Endothelial cell of umbilical vein (primary cell): Measurements from ENCODE around the gene TOP1. TPM values are rescaled to one million over a fixed set of nuclear protein-coding genes. Genes with fewer than 3 reads are reported as not detected.

Experiments used
- BruUV-seq: library from RNA; stranded (reverse); fragments of 400-500 nt; replicated peaks from 2 replicates; lab custom pipeline; 2021; lab: Mats Ljungman, UMichigan
- CTCF ChIA-PET: fragments of 300-600, 350-600 bp; sonication (Branson Sonifier 250); formaldehyde crosslinking; loops from one replicate; lab custom pipeline; 2021; ENCODE audit warnings: antibody characterized with exemption, inconsistent platforms; lab: Charles Lee
- POLR2A ChIA-PET: fragments of 300-600, 350-600 bp; sonication (Branson Sonifier 250); formaldehyde crosslinking; loops from one replicate; lab custom pipeline; 2021; ENCODE audit warnings: antibody characterized with exemption, inconsistent platforms; lab: Charles Lee
- DNase-seq: peaks from one replicate; pipeline ENCODE4 v3.0.0-alpha.2; 2011; ENCODE audit warnings: low read depth, low spot score
- FAIRE-seq: peaks from 2 replicates; lab custom pipeline; 2011; peaks lifted over from hg19 to GRCh38; lab: Jason Lieb, UNC
- H2AFZ ChIP-seq: 2 replicates; pipeline ENCODE4 v1.6.0; 2012; ENCODE audit warnings: low read depth, low read length, control low read depth, inconsistent platforms
- H3K27ac ChIP-seq: 2 replicates; pipeline ENCODE4 v1.5.1; 2011; ENCODE audit warnings: low read depth, mild to moderate bottlenecking, control low read depth, low read length, moderate library complexity; ENCODE audit not compliant: insufficient read depth
- H3K27me3 ChIP-seq, 2 experiments: 2 replicates each; pipeline versions ENCODE4 v1.6.0 to v1.6.1; 2011; ENCODE audit warnings: low read length in 2 of 2, mixed read lengths in 1 of 2; ENCODE audit not compliant: control insufficient read depth in 2 of 2, insufficient read depth in 2 of 2
- H3K36me3 ChIP-seq, 2 experiments: 2 replicates in 1 of 2; 3 replicates in 1 of 2; pipeline ENCODE4 v1.5.1; 2011; ENCODE audit warnings: low read length in 2 of 2, mild to moderate bottlenecking in 1 of 2, moderate library complexity in 1 of 2; ENCODE audit not compliant: control insufficient read depth in 2 of 2, insufficient read depth in 2 of 2; ENCODE audit errors: extremely low read depth in 1 of 2
- H3K4me1 ChIP-seq: 3 replicates; pipeline ENCODE4 v1.5.1; 2011; ENCODE audit warnings: mild to moderate bottlenecking, low read length; ENCODE audit not compliant: control insufficient read depth, insufficient read depth; ENCODE audit errors: extremely low read depth
- H3K4me2 ChIP-seq: 2 replicates; pipeline ENCODE4 v1.6.1; 2011; ENCODE audit warnings: low read length, control low read depth, mixed read lengths; ENCODE audit not compliant: insufficient read depth
- H3K4me3 ChIP-seq, 3 experiments: fragments of 200-600 bp in 1 of 3; sonication (generic), shearing (Covaris generic) in 1 of 3; replicated peaks in 1 of 3; 2 replicates each; pipeline ENCODE4 v1.5.1; 2011 to 2016; ENCODE audit warnings: control low read depth in 3 of 3, low read length in 3 of 3, mild to moderate bottlenecking in 2 of 3, inconsistent platforms in 1 of 3, low read depth in 1 of 3, moderate library complexity in 1 of 3; ENCODE audit not compliant: insufficient read depth in 1 of 3
- H3K79me2 ChIP-seq: 2 replicates; pipeline ENCODE4 v1.6.0; 2012; ENCODE audit warnings: low read length, inconsistent platforms; ENCODE audit not compliant: control insufficient read depth, insufficient read depth
- H3K9ac ChIP-seq: replicated peaks from 2 replicates; pipeline ENCODE3; 2011; ENCODE audit warnings: low read length, control low read depth; ENCODE audit not compliant: insufficient read depth; ENCODE audit errors: extremely low read depth
- H3K9me1 ChIP-seq: replicated peaks from 3 replicates; pipeline ENCODE4 v1.6.0; 2011; ENCODE audit warnings: mild to moderate bottlenecking, low read length; ENCODE audit not compliant: control insufficient read depth, insufficient read depth; ENCODE audit errors: extremely low read depth
- H3K9me3 ChIP-seq: replicated peaks from 2 replicates; pipeline ENCODE4 v1.5.1; 2012; ENCODE audit warnings: low read length, inconsistent platforms; ENCODE audit not compliant: control insufficient read depth, insufficient read depth
- H4K20me1 ChIP-seq: replicated peaks from 2 replicates; pipeline ENCODE3; 2011; ENCODE audit warnings: mild to moderate bottlenecking, low read length; ENCODE audit not compliant: control insufficient read depth, insufficient read depth; ENCODE audit errors: extremely low read depth
- CTCF ChIP-seq, 2 donors: IDR thresholded peaks; 1 replicate in 1 of 2; 2 replicates in 1 of 2; pipeline ENCODE4 v1.5.1; 2011; ENCODE audit warnings: low read length in 2 of 2, mild to moderate bottlenecking in 2 of 2, moderate library complexity in 2 of 2, control low read depth in 1 of 2, inconsistent platforms in 1 of 2, low read depth in 1 of 2; ENCODE audit not compliant: insufficient read depth in 1 of 2; ENCODE audit errors: extremely low read depth in 1 of 2
- EZH2 ChIP-seq: IDR thresholded peaks from 2 replicates; pipeline ENCODE4 v1.6.1; 2012; ENCODE audit warnings: borderline replicate concordance, low read depth, mild to moderate bottlenecking, moderate library complexity, low read length, inconsistent platforms; ENCODE audit not compliant: severe bottlenecking
- FOS ChIP-seq: IDR thresholded peaks from 2 replicates; pipeline ENCODE4 v1.6.1; 2011; ENCODE audit warnings: mild to moderate bottlenecking, low read length, moderate library complexity, borderline replicate concordance; ENCODE audit not compliant: insufficient read depth
- GATA2 ChIP-seq: IDR thresholded peaks from 2 replicates; pipeline ENCODE4 v1.7.0; 2011; ENCODE audit warnings: low read depth, mild to moderate bottlenecking, moderate library complexity, mixed read lengths, low read length; ENCODE audit not compliant: insufficient read length, insufficient read depth
- JUN ChIP-seq: IDR thresholded peaks from 2 replicates; pipeline ENCODE4 v1.6.1; 2011; ENCODE audit warnings: borderline replicate concordance, low read depth; ENCODE audit not compliant: insufficient read length, insufficient read depth
- MAX ChIP-seq: IDR thresholded peaks from 2 replicates; pipeline ENCODE4 v1.6.1; 2011; ENCODE audit not compliant: insufficient read depth, insufficient read length
- MYC ChIP-seq: IDR thresholded peaks from one replicate; pipeline ENCODE4 v1.6.1; 2011; ENCODE audit warnings: mild to moderate bottlenecking, low read depth, low read length
- POLR2A ChIP-seq: IDR thresholded peaks from 2 replicates; pipeline ENCODE4 v1.6.1; 2012; ENCODE audit warnings: low read depth, mild to moderate bottlenecking, control low read depth, low read length
- POLR2AphosphoS5 ChIP-seq: IDR thresholded peaks from 2 replicates; pipeline ENCODE4 v1.6.1; 2012; ENCODE audit warnings: low read depth, mild to moderate bottlenecking, control low read depth, low read length, moderate library complexity; ENCODE audit not compliant: insufficient read depth
- dilution Hi-C: fragments of 300-500 bp; cut with MboI; formaldehyde crosslinking; loops from one replicate; pipeline ENCODE4 v1.15.0; 2019; ENCODE audit warnings: low sequenced_read_pairs; ENCODE audit not compliant: extremely low pct_ligation_motif_present
- intact Hi-C: fragments of 100-400 bp; cut with micrococcal nuclease; formaldehyde crosslinking; loops from one replicate; pipeline ENCODE4 v1.10.0; 2022
- polyA plus RNA-seq, 4 experiments: library from polyadenylated mRNA; depleted of rRNA in 3 of 4; stranded (reverse) in 3 of 4; unstranded in 1 of 4; fragments of >200 nt; gene quantifications; 2 replicates each; pipeline versions ENCODE4 v1.2.1 to v1.2.3, GENCODE V29; 2011 to 2012; ENCODE audit warnings: missing spikeins in 1 of 4
- total RNA-seq: library from RNA; stranded (reverse); gene quantifications from 2 replicates; pipeline ENCODE4 v1.2.3, GENCODE V29; 2021

The TOP1 gene
- total and polyA plus RNA-seq, 2 donors (not counting 3 experiments of a cell fraction or from before 2014, with no cell fraction given), result 7.0 to 77.4 TPM

- no TSS peak for BruUV-seq
- CTCF ChIA-PET, result interaction anchor here (0.5 to 1.6 kb wide), 2 partner anchors 30 to 283 kb away, joined by 5 read pairs; no protein-coding TSS in a partner anchor
- H3K27ac ChIP-seq, result no peak overlapping the region
- no peak overlapping the region for H3K9ac ChIP-seq
- H3K9me1 ChIP-seq, result no peaks in the 10 kb centered on the region
- POLR2A ChIA-PET, result no interaction called here
- H3K4me1 ChIP-seq, result no peaks in the 10 kb centered on the region
- DNase-seq (no peak), FAIRE-seq (no peak)
- H3K36me3 ChIP-seq, result peaks cover 31 to 82% of the 10 kb centered on the region in 2 experiments
- no peak for TF ChIP-seq JUN
- no peak for TF ChIP-seq POLR2AphosphoS5
- TF ChIP-seq GATA2, result no peak
- TF ChIP-seq FOS, result no peak
- TF ChIP-seq MAX, result no peak
- no peak for TF ChIP-seq EZH2
- no peak for TF ChIP-seq CTCF (IDR thresholded peaks at IDR 0.05; ENCODE audit: extremely low read depth in 1 of 2, insufficient read depth in 1 of 2, low read depth in 1 of 2, low read length in 2 of 2)
- TF ChIP-seq MYC, result no peak
- TF ChIP-seq POLR2A, result no peak
- H2AFZ ChIP-seq, result no peak overlapping the region
- H3K27me3 ChIP-seq, result no peaks in the 10 kb centered on the region
- H3K9me3 ChIP-seq, result no peaks in the 10 kb centered on the region
- no peaks in the 10 kb centered on the region for H4K20me1 ChIP-seq
- no peaks in the 10 kb centered on the region for H3K79me2 ChIP-seq
- H3K4me2 ChIP-seq, result no peak overlapping the region
- dilution Hi-C loops, result no loop called here
- intact Hi-C loops, result no loop called here
- no peak overlapping the region for H3K4me3 ChIP-seq
Observed at GRCh38 chr20:41165001-41165882, 136.6 kb downstream of the TOP1 start.
